ENCODE results near the gene CCDC167. TPM values are rescaled to one million over a fixed set of nuclear protein-coding genes. Genes with fewer than 3 reads are reported as not detected.

CCDC167 gene
- total RNA-seq, 4 donors from 2014 or later: 9.4 to 50.7 (median 25.8) TPM

- no peak overlapping the region for H3K27ac ChIP-seq
- H3K4me3 ChIP-seq: no peak overlapping the region
- no peak for DNase-seq (ENCODE audit: low spot score in 2 of 2)
- H3K36me3 ChIP-seq: peaks cover 0 to 95% (median 19%) of the 10 kb centered on the region in 3 donors
- TF ChIP-seq POLR2A (IDR thresholded peaks at IDR 0.05) (no peak), CTCF (IDR thresholded peaks at IDR 0.05) (no peak), EP300 (IDR thresholded peaks at IDR 0.05) (no peak)
- 82 to 100% methylated on average over 1 of the region's 1 CpG for WGBS, 2 donors
- H3K9me3 ChIP-seq: no peaks in the 10 kb centered on the region
- H3K27me3 ChIP-seq: no peaks in the 10 kb centered on the region
- H3K4me1 ChIP-seq: peaks cover 0 to 4% (median 0%) of the 10 kb centered on the region in 4 donors
Observed at GRCh38 chr6:37480118-37480736, 19.5 kb downstream of the CCDC167 start.

GRCh38 chr6:37479266-37479854 lies 20.3 kb downstream of the CCDC167 start:
- H3K27me3 ChIP-seq: no peaks in the 10 kb centered on the region
- H3K9me3 ChIP-seq: no peaks in the 10 kb centered on the region
- no peak overlapping the region for H3K27ac ChIP-seq
- no peak overlapping the region for H3K4me3 ChIP-seq
- WGBS, 2 donors: 65 to 86% methylated on average over 6 of the region's 6 CpGs
- no peak for DNase-seq (ENCODE audit: low spot score in 2 of 2)
- H3K4me1 ChIP-seq: peaks cover 0 to under 1% (median 0%) of the 10 kb centered on the region in 4 donors
- H3K36me3 ChIP-seq: peaks cover 0 to 99% (median 26%) of the 10 kb centered on the region in 3 donors
- no peak for TF ChIP-seq CTCF (IDR thresholded peaks at IDR 0.05)
- no peak for TF ChIP-seq EP300 (IDR thresholded peaks at IDR 0.05)
- no peak for TF ChIP-seq POLR2A (IDR thresholded peaks at IDR 0.05)

- H3K36me3 ChIP-seq: peaks cover 0 to 100% (median 27%) of the 10 kb centered on the region in 3 donors
- no peak for TF ChIP-seq CTCF (IDR thresholded peaks at IDR 0.05)
- no peak for TF ChIP-seq EP300 (IDR thresholded peaks at IDR 0.05)
- no peak for TF ChIP-seq POLR2A (IDR thresholded peaks at IDR 0.05)
- DNase-seq (ENCODE audit: low spot score in 2 of 2): no peak
- H3K27ac ChIP-seq: no peak overlapping the region
- 93% methylated on average over 7 of the region's 7 CpGs for WGBS, 2 donors
- no peaks in the 10 kb centered on the region for H3K27me3 ChIP-seq
- H3K9me3 ChIP-seq: no peaks in the 10 kb centered on the region
- no peaks in the 10 kb centered on the region for H3K4me1 ChIP-seq
- no peak overlapping the region for H3K4me3 ChIP-seq
Observed at GRCh38 chr6:37478827-37479226, 20.9 kb downstream of the CCDC167 start.

GRCh38 chr6:37477656-37478435 lies 21.8 kb downstream of the CCDC167 start:
- Histone ChIP-seq H3K9me3 (no peaks in the 10 kb centered on the region), H3K27me3 (no peaks in the 10 kb centered on the region), H3K4me1 (peaks cover 0 to 3% (median 0%) of the 10 kb centered on the region in 4 donors), H3K27ac (no peak overlapping the region), H3K36me3 (peaks cover 0 to 100% (median 27%) of the 10 kb centered on the region in 3 donors), H3K4me3 (no peak overlapping the region)
- no peak for TF ChIP-seq CTCF (IDR thresholded peaks at IDR 0.05)
- no peak for TF ChIP-seq EP300 (IDR thresholded peaks at IDR 0.05)
- TF ChIP-seq POLR2A (IDR thresholded peaks at IDR 0.05): no peak
- WGBS, 2 donors: 68 to 77% methylated on average over 18 of the region's 18 CpGs
- DNase-seq (ENCODE audit: low spot score in 2 of 2): no peak

GRCh38 chr6:37477191-37477590 lies 22.5 kb downstream of the CCDC167 start:
- Histone ChIP-seq H3K36me3 (peaks cover 0 to 100% (median 31%) of the 10 kb centered on the region in 3 donors), H3K4me3 (no peak overlapping the region), H3K4me1 (peaks cover 0 to 3% (median 0%) of the 10 kb centered on the region in 4 donors), H3K27ac (no peak overlapping the region), H3K27me3 (no peaks in the 10 kb centered on the region), H3K9me3 (no peaks in the 10 kb centered on the region)
- DNase-seq (ENCODE audit: low spot score in 2 of 2): no peak
- WGBS, 2 donors: 37 to 50% methylated on average over 2 to 3 of the region's 3 CpGs
- TF ChIP-seq POLR2A (IDR thresholded peaks at IDR 0.05) (no peak), CTCF (IDR thresholded peaks at IDR 0.05) (no peak), EP300 (IDR thresholded peaks at IDR 0.05) (no peak)
